Effector memory CD4-positive, alpha-beta T cell (primary cell): ENCODE data around the gene TBC1D17.
"Not testable (repeated sequence)": the region's sequence is repeated elsewhere in the genome, so short reads cannot be mapped to it uniquely, and the experiment has no call there.

Experiments
- DNase-seq, 3 donors: peaks; one replicate each; pipeline ENCODE4 v3.0.0-alpha.2; 2020
- H3K27ac ChIP-seq: 2 replicates; pipeline ENCODE4 v1.7.0; 2013; ENCODE audit warnings: mild to moderate bottlenecking, low read length, moderate library complexity; ENCODE audit not compliant: insufficient read depth, poor library complexity, severe bottlenecking
- H3K27me3 ChIP-seq: replicated peaks from 2 replicates; pipeline ENCODE4 v1.7.0; 2013; ENCODE audit warnings: mild to moderate bottlenecking, low read length; ENCODE audit not compliant: insufficient read depth, control insufficient read depth, poor library complexity, severe bottlenecking
- H3K36me3 ChIP-seq: 2 replicates; pipeline ENCODE4 v1.7.0; 2013; ENCODE audit warnings: mild to moderate bottlenecking, low read length, moderate library complexity; ENCODE audit not compliant: control insufficient read depth, insufficient read depth
- H3K4me1 ChIP-seq: 2 replicates; pipeline ENCODE4 v1.7.0; 2013; ENCODE audit warnings: low read length, mild to moderate bottlenecking; ENCODE audit not compliant: control insufficient read depth, insufficient read depth, poor library complexity, severe bottlenecking
- H3K4me3 ChIP-seq: 2 replicates; pipeline ENCODE4 v1.7.0; 2013; ENCODE audit warnings: low read length, low read depth, mild to moderate bottlenecking; ENCODE audit not compliant: insufficient read depth, poor library complexity, severe bottlenecking
- H3K9me3 ChIP-seq: 2 replicates; pipeline ENCODE4 v1.7.0; 2013; ENCODE audit warnings: mild to moderate bottlenecking, low read length, moderate library complexity; ENCODE audit not compliant: control insufficient read depth

The TBC1D17 gene

DNA sequence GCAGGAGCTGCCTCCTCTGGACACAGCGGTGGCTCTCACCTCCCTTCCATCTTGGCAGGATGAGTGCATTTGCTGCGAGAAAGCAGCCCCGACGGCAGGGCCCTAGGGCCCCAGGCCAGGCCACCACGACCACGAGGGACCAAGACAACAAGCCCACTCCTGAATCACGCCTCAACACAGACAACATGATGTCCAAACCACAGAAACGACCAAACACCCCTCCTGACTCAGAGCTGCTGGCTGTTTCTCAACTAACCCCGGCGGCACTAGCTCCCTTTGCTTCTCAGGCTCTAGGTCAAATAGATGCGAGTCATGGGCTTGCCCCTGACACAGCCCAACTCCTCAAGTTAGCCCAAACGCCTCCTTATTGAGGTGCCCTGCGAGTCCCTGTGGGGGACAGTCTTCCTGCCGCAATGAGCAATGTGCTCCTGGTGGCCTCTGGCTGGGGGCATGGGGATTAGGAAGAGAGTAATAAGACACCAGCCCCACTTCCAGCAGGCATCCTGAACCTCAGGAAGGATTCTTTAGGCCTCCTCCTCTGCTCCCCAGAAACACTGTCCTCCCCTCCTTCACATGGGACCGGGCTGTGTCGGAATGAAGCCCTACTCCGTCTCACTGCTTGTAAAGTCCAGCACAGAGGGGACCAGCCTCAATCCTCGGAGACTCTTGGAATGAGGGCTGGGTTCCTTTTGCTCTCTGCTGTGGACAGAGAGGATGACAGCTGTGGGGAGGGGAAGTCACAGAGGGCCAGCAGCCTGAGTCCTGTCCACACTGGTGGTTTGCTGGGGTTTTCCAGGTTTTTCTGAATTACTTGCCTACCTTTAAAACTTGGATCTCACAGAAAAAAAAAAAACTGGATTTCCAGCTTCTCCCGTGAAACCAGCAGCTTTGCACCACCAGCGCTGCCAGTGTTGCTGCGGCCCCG lies 44.6 kb downstream of the TBC1D17 start:
- peaks cover 7% of the 10 kb centered on the region for H3K4me1 ChIP-seq
- H3K27ac ChIP-seq = no peak overlapping the region
- no peaks in the 10 kb centered on the region for H3K9me3 ChIP-seq
- H3K27me3 ChIP-seq = no peaks in the 10 kb centered on the region
- no peak overlapping the region for H3K4me3 ChIP-seq
- peaks cover 48% of the 10 kb centered on the region for H3K36me3 ChIP-seq
- no peak for DNase-seq

DNA sequence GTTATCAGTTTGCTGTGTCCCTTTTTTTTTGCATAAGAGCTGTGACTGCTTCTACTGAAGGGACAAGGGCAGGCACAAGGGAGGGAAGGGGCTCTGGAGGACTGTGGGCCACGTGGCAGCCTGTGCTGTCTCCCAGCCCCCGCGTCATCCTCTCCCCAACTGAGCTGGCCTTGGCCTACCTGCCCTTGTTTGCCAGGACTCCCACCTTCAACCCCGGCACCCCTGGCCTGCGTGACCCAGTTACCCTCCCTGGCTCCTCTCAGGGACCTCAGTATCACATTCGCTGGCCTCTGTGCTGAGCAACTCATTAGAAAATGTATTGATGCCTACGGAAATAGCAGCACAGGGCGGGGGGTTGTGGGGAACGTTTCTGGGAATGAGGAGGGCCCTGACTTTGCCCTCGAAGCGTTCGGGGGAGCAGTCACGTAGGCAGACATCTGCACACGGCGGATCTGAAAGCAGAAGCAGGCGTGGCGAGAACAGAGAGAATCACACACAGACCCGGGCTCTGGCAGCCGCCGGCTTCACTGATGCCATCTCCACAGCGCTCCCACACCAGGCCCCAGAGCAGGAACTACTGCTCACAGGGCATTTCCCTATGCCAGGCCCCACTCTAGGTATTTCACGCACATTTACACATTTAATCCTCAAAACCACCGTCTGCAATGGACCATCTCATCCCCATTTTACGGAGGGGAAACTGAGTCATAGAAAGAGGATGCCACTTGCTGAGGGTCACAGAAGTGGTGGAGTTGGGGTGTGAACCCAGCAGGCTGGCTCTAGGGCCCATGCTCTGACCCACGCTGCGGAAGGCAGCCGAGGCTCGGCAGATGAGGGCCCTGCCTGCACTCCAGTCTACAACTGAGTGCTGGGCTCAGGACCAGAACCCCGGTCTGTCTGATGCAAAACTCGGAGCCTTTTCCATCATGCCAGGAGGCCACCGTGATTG lies 45.8 kb downstream of the TBC1D17 start:
- Histone ChIP-seq H3K27ac (no peak overlapping the region), H3K9me3 (no peaks in the 10 kb centered on the region), H3K36me3 (peaks cover 42% of the 10 kb centered on the region), H3K4me3 (no peak overlapping the region), H3K4me1 (peaks cover 16% of the 10 kb centered on the region), H3K27me3 (no peaks in the 10 kb centered on the region)
- DNase-seq = no peak

DNA sequence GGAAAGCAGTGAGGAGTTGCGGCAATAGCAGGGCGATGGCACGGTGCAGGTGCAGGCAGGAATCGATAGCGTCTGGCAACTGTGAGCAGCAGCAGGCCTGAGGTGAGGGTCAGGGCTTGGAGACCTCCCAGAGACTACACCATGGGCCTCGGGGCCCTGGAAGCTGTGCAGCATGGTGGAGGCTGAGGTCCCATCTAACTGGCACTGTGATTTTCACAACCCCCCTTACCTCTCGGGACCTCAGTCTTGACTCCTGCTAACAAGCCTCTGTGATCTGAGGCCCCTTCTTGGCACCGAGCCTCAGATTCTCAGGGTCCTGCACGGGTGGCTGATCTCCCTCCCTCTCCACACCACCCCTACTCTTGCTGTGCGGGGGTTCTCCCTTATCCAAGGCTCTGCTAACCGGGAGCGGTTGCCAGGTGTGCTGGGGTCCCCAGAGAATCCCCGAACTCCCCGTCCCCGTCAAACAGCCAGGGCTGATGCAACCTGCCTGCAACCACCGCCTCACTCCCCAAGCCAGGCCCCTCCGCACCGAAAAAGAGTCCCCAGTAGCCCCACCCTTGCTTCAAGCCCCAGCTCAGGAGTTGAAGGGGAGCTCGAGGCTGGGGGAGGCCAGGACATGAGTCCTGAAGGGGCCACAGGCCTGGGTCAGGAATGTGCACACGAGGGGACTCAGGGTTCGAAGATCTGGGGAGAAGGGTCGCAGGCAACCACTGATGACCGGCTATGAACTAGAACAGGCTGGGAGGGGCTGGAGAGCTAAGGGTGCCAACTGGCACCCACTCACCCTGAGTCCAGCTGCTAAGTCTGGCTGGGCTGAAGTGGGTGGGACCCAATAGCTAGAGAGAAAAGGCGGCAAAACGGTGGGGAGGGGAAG lies 46.7 kb downstream of the TBC1D17 start:
- H3K9me3 ChIP-seq = no peaks in the 10 kb centered on the region
- no peak for DNase-seq
- H3K36me3 ChIP-seq = peaks cover 36% of the 10 kb centered on the region
- H3K4me3 ChIP-seq = no peak overlapping the region
- H3K27ac ChIP-seq = no peak overlapping the region
- no peaks in the 10 kb centered on the region for H3K27me3 ChIP-seq
- H3K4me1 ChIP-seq = peaks cover 20% of the 10 kb centered on the region

DNA sequence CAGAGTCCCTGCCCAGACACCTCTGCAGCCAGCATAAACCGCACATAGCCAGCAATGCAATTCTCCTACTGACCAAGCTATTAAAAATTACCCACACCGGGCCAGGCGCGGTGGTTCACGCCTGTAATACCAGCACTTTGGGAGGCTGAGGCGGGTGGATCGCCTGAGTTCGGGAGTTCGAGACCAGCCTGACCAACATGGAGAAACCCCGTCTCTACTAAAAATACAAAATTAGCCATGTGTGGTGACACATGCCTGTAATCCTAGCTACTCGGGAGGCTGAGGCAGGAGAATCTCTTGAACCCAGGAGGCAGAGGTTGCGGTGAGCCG lies 47.3 kb downstream of the TBC1D17 start:
- Histone ChIP-seq H3K4me1 (peaks cover 20% of the 10 kb centered on the region), H3K36me3 (peaks cover 33% of the 10 kb centered on the region)
- DNase-seq, H3K27ac ChIP-seq, H3K4me3 ChIP-seq, H3K27me3 ChIP-seq, H3K9me3 ChIP-seq: not testable (repeated sequence)

DNA sequence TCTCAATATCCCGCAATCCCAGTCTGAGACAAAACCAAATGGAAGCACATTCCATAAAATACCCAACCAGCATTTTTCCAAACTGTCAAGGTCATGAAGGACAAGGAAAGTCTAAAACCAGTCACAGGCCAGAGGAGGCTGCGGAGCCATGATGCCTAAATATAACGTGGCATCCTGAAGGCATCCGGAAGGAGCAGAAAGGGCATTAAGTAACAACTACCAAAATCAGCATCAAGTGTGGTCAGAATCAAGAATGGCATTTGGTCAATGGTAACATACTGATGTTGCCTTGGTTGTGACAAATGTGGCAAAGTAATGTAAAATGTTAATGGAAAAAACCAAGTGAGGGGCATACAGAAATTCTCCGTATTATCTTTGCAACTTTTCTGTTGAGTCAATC lies 48.0 kb downstream of the TBC1D17 start:
- Histone ChIP-seq H3K36me3 (peaks cover 33% of the 10 kb centered on the region), H3K4me3 (no peak overlapping the region)

DNA sequence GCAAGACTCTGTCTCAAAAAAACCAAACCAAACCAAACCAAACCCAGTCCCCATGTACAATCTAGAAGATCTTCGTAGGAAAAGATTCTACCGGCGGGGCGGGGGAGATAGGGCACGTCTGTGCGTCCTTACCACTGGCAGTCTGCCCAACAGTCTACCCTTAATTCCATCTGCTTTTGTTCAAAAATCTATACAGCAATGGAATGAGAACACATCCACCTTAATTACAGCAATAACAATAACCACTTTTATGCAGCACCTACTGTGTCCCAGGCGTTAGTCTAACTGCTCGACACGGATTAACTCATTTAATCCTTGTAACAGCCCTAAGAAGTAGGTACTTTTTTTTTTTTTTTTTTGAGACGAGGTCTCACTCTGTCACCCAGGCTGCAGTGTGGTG lies 49.0 kb downstream of the TBC1D17 start:
- Histone ChIP-seq H3K27ac (no peak overlapping the region), H3K9me3 (no peaks in the 10 kb centered on the region), H3K4me3 (no peak overlapping the region), H3K36me3 (peaks cover 33% of the 10 kb centered on the region), H3K4me1 (peaks cover 23% of the 10 kb centered on the region), H3K27me3 (no peaks in the 10 kb centered on the region)
- no peak for DNase-seq

More for the DNA sequence above, 48.0 kb downstream of the TBC1D17 start:
- H3K9me3 ChIP-seq = no peaks in the 10 kb centered on the region
- peaks cover 23% of the 10 kb centered on the region for H3K4me1 ChIP-seq
- H3K27me3 ChIP-seq = no peaks in the 10 kb centered on the region
- no peak for DNase-seq
- H3K27ac ChIP-seq = no peak overlapping the region

DNA sequence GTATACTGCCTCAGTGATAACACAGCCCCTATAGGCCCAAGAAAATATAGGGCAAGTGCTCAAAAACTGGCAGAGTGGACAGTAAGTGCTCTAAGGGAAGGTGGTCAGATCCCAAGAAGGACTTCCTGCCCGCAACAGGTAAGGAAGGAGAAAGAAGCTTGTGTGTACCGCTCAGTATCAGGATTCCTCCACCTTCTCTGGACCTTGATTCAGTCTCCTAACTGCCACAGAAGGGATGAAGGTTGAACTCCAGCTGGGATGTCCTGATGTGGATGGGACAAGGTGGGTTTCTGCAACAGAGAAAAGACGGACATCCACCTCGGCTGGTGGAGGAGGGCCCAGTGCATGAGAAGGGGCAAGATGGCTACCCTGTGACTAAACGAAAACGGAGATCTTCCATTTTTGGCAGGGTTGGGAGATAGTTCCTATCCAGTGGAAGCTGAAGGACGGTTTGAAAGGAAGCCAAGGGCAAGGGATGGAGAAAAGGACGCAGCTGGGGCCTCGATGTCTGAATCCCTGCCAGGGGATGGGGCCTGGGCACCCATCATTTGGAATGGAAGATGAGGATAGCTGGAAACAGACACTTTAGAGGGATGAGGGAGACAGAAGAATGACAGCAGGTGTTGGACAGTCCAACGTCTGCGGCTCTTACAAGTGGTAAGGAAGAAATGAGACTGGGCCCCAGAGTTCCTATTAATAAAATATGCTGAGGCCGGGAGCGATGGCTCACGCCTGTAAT lies 50.2 kb downstream of the TBC1D17 start:
- no peak for DNase-seq
- peaks cover 21% of the 10 kb centered on the region for H3K4me1 ChIP-seq
- no peak overlapping the region for H3K27ac ChIP-seq
- H3K4me3 ChIP-seq = peak overlapping the region; percentile 14
- no peaks in the 10 kb centered on the region for H3K27me3 ChIP-seq
- peaks cover 25% of the 10 kb centered on the region for H3K36me3 ChIP-seq
- no peaks in the 10 kb centered on the region for H3K9me3 ChIP-seq

DNA sequence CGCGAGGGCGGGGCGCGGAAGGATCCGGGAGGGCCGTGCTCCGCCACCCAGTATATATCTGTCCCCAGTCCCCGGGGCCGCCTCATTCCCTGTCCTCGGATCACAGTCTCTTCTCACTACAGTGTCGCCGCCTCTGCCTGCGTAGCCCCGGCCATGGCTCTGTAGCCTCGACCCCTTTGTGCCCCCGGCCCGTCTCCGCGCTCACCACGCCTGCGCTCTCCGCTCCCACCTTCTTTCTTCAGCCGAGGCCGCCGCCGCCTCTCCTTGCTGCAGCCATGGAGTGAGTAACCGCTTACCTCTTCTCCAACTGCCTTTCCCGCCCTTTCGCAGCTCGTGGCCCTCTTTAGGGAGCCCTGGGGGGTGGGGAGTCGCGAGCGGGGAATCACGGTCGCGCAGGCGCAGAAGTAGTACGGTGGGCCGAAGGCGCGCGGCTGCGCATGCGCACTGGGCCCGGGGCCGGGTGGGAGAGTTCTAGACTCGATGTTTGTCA lies 51.7 kb downstream of the TBC1D17 start, which contains the start of the genes ATF5 and NUP62:
Gene ATF5 (plus strand): TSS at position 85 of the 490 bp plus-strand sequence. CDS start 1,646 bp downstream, outside the sequence.
Gene NUP62 (minus strand): TSS at position 384 of the 490 bp plus-strand sequence. CDS start 19,697 bp downstream, outside the sequence.
- Histone ChIP-seq H3K4me3 (peak within 1 kb of the TSS; percentile 81), H3K9me3 (no peaks in the 10 kb centered on the region), H3K27ac (peak within 1 kb of the TSS; percentile 94), H3K4me1 (peaks cover 24% of the 10 kb centered on the region), H3K27me3 (no peaks in the 10 kb centered on the region), H3K36me3 (peaks cover 13% of the 10 kb centered on the region)
- DNase-seq = peak; percentile 82 to 89 (median 87)
